KOPT-K1 (cell line): ENCODE results near the gene VPS25.
"Not testable (repeated sequence)": the region's sequence is repeated elsewhere in the genome, so short reads cannot be mapped to it uniquely, and the experiment has no call there.

Experiments
- H3K27ac ChIP-seq: fragments of 200-600 bp; sonication (generic); 2 replicates; pipeline ENCODE4 v1.5.1; 2016; ENCODE audit warnings: antibody characterized with exemption, mild to moderate bottlenecking, low read depth, low read length; ENCODE audit not compliant: poor library complexity, severe bottlenecking
- H3K36me3 ChIP-seq: fragments of 200-600 bp; sonication (generic); 2 replicates; pipeline ENCODE4 v1.5.1; 2017; ENCODE audit warnings: antibody characterized with exemption, mild to moderate bottlenecking, low read length, moderate library complexity; ENCODE audit not compliant: insufficient read depth
- H3K9me3 ChIP-seq: fragments of 200-600 bp; sonication (generic); 2 replicates; pipeline ENCODE4 v1.5.1; 2017; ENCODE audit warnings: antibody characterized with exemption, low read length, mild to moderate bottlenecking; ENCODE audit not compliant: insufficient read depth, poor library complexity, severe bottlenecking

VPS25 gene

GRCh38 chr17:42773290-42774035 is at the start of gene VPS25:
Gene VPS25, plus strand, starts transcription at chr17:42773449. Its CDS starts 27 bp downstream, at chr17:42773476.
- Histone ChIP-seq H3K9me3 (no peaks in the 10 kb centered on the region), H3K36me3 (peaks cover 36% of the 10 kb centered on the region), H3K27ac (peak within 1 kb of the TSS; percentile 77)

DNA sequence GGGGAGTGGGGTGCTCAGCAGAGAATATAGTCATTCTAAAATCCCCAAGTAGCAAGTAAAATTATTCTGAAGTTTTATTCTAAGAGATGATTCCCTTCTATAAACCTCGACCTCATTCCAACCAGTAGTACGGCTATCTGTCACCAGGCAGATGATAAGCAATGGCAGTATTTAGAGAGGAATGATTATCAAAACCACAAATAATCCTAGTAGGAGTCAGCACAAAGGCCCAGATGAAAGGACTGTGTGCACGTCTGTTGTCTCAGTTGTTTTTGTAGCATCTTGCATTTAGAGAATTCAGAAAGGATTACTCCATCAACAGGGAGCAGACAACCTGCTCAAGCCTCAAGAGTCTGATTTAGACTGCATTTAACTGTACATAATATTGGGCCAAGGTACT is 49.6 kb upstream of the VPS25 start:
- H3K36me3 ChIP-seq, result peaks cover 80% of the 10 kb centered on the region
- H3K9me3 ChIP-seq, result no peaks in the 10 kb centered on the region
- H3K27ac ChIP-seq, result no peak overlapping the region

GRCh38 chr17:42725143-42725542 is 48.1 kb upstream of the VPS25 start:
- Histone ChIP-seq H3K36me3 (peaks cover 78% of the 10 kb centered on the region), H3K27ac (no peak overlapping the region), H3K9me3 (no peaks in the 10 kb centered on the region)

DNA sequence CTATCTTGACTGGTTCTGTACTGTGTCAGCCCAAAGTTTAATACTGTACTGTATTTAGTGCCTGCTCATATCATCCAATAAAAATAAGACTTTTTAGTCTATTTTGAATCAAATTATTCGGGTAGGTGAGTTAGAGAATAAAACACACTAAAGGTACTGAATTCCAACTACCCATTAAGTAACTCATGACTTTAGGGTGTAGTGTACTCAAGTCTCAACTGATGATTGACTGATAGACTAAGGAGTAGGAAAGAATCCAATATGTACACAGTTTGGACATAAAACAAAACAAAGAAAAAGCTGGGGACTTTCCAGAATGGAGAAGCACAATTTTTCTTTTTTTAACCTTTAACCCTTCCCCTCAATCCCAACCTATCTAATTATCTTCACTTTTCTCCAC is 32.5 kb upstream of the VPS25 start:
- Histone ChIP-seq H3K27ac (no peak overlapping the region), H3K9me3 (peaks cover 4% of the 10 kb centered on the region), H3K36me3 (no peaks in the 10 kb centered on the region)

- not testable (repeated sequence) for H3K9me3 ChIP-seq, H3K36me3 ChIP-seq, H3K27ac ChIP-seq
These were observed 30.3 kb upstream of the VPS25 start for GRCh38 chr17:42742916-42743315.

DNA sequence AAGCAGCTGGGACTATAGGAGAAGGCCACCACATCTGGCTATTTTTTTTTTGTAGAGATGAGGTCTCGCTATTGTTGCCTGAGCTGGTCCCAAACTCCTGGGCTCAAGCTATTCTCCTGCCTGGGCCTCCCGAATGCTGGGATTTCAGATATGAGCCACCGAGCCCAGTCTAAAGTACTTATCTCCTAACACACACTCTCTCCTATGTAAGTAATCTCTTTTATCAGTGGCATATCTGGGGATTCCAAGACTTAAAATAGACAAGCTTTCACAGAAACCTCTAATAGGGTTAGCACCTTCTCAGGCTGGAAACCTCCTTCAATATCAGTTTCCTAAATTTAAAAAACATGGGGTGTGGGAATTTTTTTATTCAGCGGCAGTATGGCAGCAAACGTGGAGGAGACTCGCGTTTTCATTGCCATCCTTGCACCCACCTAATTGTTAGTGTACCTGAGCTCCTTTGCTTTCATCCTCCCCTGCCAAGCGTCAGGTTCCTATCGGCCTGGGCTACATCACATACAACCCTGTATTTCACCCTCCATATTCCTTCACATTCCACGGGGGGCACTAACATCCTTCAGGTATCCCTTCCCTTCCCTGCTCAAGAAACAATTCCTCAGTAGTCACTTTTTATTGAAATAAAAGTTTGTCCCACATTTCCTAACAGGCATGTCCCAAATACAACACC is 29.5 kb upstream of the VPS25 start:
- no peaks in the 10 kb centered on the region for H3K36me3 ChIP-seq
- peak overlapping the region; percentile 64 for H3K27ac ChIP-seq
- H3K9me3 ChIP-seq, result peaks cover 4% of the 10 kb centered on the region

GRCh38 chr17:42744283-42744805 is 28.9 kb upstream of the VPS25 start:
- Histone ChIP-seq H3K9me3 (peaks cover 4% of the 10 kb centered on the region), H3K36me3 (no peaks in the 10 kb centered on the region), H3K27ac (peak overlapping the region; percentile 64)

- Histone ChIP-seq H3K27ac (peak within 1 kb of the TSS; percentile 64), H3K9me3 (peaks cover 4% of the 10 kb centered on the region), H3K36me3 (no peaks in the 10 kb centered on the region)
These were observed 28.2 kb upstream of the VPS25 start, which contains the start of gene EZH1 for GRCh38 chr17:42744806-42745617. Gene EZH1, minus strand, starts transcription at chr17:42745040. Its CDS starts 16,099 bp downstream, at chr17:42728941.

- peaks cover 4% of the 10 kb centered on the region for H3K9me3 ChIP-seq
These were observed 24.9 kb upstream of the VPS25 start for GRCh38 chr17:42748202-42748907.

DNA sequence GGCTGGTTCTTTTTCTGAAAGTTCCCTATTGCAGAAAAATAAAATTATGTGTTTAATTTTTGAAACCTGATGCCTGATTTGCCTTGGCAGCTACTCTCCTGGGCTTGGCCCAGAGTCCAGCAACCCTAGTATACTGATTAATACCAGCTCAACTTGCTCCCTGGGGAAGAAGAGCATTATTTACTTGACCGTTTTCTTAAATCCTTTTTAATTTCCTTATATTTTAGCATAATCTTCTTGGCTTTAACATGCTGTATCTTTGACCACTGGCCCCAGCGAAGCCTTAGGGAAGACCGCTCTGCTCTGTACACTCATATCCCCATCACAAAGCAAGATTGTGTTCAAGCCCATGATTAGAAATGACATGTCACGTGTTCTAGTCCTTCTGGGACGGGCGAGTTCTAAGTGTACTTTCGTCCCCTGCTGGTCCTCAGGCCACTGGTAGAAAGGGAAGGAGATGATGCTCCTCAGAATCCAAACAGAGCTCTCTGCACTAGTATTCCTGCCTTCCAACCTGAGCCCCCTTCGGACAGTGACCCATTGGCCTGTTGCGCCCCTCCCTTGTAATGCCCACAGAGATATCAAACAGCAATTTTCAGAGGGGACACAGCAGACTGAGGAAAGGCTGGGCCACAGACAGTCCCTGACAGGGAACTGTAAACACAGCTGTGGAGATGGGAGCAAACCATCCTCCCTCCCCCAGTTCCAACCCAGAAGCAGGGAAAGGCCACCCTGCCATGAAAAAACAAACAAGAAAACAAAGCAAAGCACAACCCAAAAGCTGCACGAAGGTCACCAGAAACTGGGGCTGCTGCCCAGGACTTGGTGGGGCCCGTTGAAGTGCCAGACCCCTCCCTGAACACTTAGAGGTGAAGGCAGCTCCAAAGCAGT is 24.1 kb upstream of the VPS25 start:
- H3K36me3 ChIP-seq, result no peaks in the 10 kb centered on the region
- no peak overlapping the region for H3K27ac ChIP-seq
- peaks cover 4% of the 10 kb centered on the region for H3K9me3 ChIP-seq

More at GRCh38 chr17:42748202-42748907, 24.9 kb upstream of the VPS25 start:
- no peaks in the 10 kb centered on the region for H3K36me3 ChIP-seq
- no peak overlapping the region for H3K27ac ChIP-seq

GRCh38 chr17:42750739-42751344 is 22.4 kb upstream of the VPS25 start:
- Histone ChIP-seq H3K27ac (no peak overlapping the region), H3K36me3 (no peaks in the 10 kb centered on the region), H3K9me3 (no peaks in the 10 kb centered on the region)

GRCh38 chr17:42751628-42752027 is 21.6 kb upstream of the VPS25 start:
- no peak overlapping the region for H3K27ac ChIP-seq
- no peaks in the 10 kb centered on the region for H3K36me3 ChIP-seq
- H3K9me3 ChIP-seq, result no peaks in the 10 kb centered on the region

DNA sequence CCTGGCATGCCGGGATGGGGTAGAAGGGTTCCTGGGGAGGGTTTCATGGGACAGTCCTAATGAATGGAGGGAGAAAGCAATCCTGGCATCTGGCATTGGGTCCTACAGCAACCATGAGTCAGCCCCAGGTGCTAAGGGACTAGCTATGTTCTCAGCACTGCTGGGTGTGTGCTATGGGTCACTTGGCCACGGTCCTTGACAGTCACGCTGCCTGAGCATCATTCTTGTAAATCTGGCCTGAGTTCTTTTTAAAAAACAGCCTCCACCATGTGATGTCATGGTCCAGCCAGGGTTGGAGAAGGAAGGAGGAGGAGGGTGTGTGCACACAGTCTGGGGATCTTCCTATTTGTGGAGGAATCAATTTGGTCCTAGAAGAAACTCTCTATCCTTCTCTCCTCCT is 18.5 kb upstream of the VPS25 start:
- H3K9me3 ChIP-seq, result no peaks in the 10 kb centered on the region
- H3K27ac ChIP-seq, result no peak overlapping the region

More for the DNA sequence above, 18.5 kb upstream of the VPS25 start:
- H3K36me3 ChIP-seq, result no peaks in the 10 kb centered on the region
